Measurements from ENCODE around the gene FLNB.
"Not testable (repeated sequence)": the region's sequence is repeated elsewhere in the genome, so short reads cannot be mapped to it uniquely, and the experiment has no call there.

The FLNB gene

GRCh38 chr3:57982561-57983243 is 25.5 kb upstream of the FLNB start:
- no peak for DNase-seq

GRCh38 chr3:57983734-57984518 is 24.3 kb upstream of the FLNB start:
- DNase-seq = peak; percentile 91

DNA sequence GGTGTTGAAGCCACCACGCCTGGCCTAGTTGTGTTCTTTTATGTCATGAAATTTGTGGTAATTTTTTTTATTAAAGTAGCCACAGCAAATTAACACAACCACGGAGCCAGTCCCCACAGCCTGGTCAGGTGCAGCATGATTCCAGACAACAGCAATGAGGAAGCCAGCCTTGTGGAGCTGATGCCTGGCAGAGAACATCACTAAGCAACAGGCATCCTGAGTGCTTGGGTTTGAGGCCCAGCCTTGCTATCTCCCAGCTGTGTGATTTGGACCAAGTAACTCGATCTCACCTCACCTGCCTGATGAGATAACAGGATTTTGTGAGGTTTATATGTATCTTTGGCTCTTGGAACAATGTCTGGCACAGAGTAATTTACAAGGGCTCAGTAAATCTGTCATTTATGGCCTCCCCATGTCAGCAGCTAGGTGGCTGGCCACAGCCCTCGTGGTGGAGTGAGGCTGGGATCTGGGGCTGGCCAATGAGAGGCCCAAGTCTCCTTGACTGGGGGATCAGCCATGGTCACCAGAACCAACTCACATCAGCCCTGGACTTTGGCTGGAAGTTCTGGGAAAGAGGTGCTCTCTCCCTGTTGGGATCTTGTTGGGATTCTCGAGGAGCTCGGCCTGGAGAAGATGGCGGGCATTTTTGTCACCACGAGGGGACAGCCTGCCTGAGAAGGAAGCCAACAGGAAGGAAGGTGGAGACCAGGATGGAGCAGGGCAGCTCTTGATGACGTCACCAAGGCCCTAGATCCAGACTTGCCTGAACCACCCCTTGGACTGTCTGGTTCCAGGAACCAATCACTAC is 22.8 kb upstream of the FLNB start:
- DNase-seq = no peak

DNA sequence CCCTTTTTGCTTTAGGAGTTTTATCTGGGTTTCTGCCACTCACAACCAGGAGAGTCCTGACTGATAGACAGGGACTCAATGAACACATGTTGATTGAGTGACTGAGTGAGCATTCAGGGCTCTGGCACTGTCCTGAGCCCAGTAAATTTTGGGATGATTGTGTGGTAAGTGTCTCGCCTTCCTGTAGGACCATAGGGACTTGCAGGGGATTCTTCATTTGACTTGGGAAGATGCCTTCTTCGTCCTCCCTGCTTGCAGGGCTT is 22.3 kb upstream of the FLNB start:
- no peak for DNase-seq

GRCh38 chr3:57986261-57986660 is 22.0 kb upstream of the FLNB start:
- DNase-seq = no peak

DNA sequence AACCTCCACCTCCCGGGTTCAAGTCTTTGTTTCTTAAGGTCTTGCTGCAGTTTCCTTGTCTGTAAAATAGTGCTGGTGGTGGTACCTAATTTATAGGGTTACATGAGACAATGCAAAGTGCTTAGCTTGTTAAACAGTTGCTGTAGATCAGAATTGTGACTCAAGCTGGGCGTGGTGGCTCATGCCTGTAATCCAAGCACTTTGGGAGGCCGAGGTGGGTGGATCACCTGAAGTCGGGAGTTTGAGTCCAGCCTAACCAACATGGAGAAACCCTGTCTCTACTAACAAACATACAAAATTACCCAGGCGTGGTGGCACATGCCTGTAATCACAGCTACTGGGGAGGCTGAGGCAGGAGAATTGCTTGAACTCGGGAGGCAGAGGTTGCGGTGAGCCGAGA is 19.0 kb upstream of the FLNB start:
- DNase-seq = not testable (repeated sequence)

- no peak for DNase-seq
Measured at GRCh38 chr3:57989646-57990045, 18.6 kb upstream of the FLNB start.

GRCh38 chr3:57992452-57993213 is 15.6 kb upstream of the FLNB start:
- DNase-seq = no peak

GRCh38 chr3:57998366-57999283 is 9.6 kb upstream of the FLNB start:
- no peak for DNase-seq

- no peak for DNase-seq
Measured at GRCh38 chr3:57999417-58000115, 8.7 kb upstream of the FLNB start.

DNA sequence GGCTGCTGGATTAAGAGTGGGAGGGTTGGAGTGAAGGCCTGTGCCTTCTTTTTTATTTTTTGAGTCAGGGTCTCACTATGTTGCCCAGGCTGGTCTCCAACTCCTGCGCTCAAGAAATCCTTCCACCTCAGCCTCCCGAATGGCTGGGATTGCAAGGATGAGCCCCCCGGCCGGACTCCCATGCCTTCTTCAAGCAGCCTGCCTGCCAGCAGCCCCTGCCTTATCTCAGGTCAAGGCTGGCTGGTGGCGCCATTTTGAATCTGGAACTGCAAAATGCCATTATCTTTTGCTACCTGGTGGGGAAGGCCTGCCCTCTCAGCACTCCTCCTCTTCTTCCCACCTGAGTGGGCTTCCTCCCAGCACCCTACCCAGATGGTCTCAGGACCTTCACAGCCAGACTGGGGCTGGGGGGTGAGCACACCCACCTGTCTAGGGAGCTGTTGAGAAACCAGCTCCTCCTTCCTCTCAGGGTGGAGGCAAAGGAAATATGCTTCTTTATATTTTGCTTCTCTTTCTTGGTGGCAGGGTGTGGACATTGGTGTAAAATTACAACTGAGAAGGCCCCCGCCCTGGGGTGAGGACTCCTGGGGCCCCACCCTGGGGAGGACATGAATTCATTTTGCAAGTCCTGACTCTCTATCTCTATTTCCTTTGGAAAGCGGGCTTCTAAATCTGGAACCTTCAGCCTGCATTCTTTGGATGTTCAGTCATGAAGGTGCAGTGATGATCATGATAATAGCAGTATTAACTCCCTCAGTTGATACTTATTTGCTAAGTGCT is 7.7 kb upstream of the FLNB start:
- DNase-seq = no peak

- no peak for DNase-seq
Measured at GRCh38 chr3:58001086-58001467, 7.1 kb upstream of the FLNB start.

DNA sequence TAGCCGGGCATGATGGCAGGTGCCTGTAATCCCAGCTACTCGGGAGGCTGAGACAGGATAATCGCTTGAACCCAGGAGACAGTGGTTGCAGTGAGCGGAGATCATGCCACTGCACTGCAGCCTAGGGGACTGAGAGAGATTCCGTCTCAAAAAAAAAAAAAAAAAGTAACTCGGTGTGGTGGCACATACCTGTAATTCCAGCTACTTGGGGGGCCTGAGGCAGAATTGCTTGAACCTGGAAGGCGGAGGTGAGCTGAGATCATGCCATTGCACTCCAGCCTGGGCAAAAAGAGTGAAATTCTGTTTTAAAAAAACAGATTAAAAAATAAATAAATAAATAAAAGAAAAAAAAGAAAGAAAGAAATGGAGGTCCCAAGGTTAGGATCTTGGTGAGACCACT is 6.2 kb upstream of the FLNB start:
- no peak for DNase-seq

GRCh38 chr3:58003093-58003492 is 5.1 kb upstream of the FLNB start:
- DNase-seq = no peak

DNA sequence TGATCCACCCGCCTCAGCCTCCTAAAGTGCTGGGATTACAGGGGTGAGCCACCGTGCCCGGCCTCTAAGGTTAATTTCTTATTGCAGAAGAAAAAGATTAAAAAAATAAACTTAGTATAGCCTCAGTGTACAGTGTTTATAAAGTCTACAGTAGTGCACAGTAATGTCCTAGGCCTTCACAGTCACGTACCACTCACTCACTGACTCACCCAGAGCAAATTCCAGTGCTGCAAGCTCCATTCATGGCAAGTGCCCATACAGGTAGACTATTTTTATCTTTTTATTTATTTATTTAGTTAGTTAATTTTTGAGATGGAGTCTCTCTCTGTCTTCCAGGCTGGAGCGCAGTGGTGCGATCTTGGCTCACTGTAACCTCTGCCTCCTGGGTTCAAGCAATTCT is 3.2 kb upstream of the FLNB start:
- peak; percentile 53 for DNase-seq

GRCh38 chr3:58005669-58006068 is 2.6 kb upstream of the FLNB start:
- DNase-seq = peak; percentile 67

DNA sequence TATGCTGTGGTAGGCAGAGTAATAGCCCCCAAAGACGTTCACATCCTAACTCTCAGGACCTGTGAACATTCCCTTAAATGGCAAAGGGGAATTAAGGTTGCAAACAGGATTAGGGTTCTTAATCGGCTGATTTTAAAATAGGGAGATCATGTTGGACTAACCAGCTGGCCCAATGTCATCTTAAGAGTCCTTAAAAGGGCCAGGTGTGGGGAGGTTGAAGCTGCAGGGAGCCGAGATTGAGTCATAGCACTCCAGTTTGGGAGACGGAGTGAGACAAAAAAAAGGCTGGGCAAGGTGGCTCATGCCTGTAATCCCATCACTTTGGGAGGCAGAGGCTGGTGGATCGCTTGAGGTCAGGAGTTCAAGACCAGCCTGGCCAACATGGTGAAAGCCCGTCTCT is 1.6 kb upstream of the FLNB start:
- DNase-seq = no peak

DNA sequence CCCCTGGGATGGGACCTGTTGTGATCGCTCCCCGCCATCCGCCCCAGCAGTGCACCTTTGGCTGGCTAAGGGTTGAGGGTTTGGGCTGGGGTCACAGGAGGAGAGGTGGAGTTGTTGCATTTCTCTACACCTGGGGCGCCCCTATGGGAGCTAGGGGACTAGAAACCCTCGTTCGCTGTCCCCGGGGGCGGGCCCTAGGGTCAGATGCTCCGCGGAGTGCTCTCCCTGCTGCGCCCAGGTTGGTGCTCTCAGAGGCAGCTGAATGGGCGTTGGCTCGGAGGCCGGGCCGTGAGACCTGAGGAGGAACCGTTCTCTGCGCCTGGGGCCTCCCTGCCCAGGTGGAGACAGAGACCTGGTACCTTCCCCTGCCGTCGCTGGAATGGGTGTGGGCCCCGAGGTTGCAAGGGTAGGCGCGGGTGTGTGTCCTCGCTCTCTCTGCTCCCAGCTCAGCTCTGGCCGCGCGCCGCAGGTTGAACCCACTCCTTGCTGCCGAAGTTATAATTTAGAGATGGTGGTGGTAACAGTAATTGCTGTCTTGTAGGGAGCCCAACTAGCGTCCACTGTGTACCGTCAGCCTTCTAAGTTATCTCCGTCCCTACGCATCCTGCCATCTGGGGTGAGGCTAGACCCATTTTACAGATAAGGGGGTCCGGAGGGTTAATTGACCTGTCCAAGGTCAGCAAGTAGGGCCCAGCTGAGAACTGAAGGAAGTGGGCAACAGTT is 965 bp downstream of the FLNB start:
- DNase-seq = no peak

GRCh38 chr3:58009749-58010535 is 1.7 kb downstream of the FLNB start:
- DNase-seq = no peak
